GM12864 (cell line): ENCODE data around the gene DRGX.

Experiments used
- DNase-seq: peaks from one replicate; pipeline ENCODE4 v3.0.0-alpha.2; 2011; ENCODE audit warnings: low read depth
- H3K4me3 ChIP-seq: 2 replicates; pipeline ENCODE4 v1.5.1; 2011; ENCODE audit warnings: mild to moderate bottlenecking, low read depth, low read length, control low read depth
- TF ChIP-seq, protein P1 (sequence below): IDR thresholded peaks from 2 replicates; pipeline ENCODE4 v1.5.1; 2011; ENCODE audit warnings: low read depth, mild to moderate bottlenecking, moderate library complexity, low read length, control low read depth, inconsistent platforms; ENCODE audit errors: missing control alignments

The DRGX gene

GRCh38 chr10:49323896-49324270 is 72.0 kb downstream of the DRGX start:
- no peak overlapping the region for H3K4me3 ChIP-seq
- no peak for DNase-seq
- TF ChIP-seq, protein P1, sequence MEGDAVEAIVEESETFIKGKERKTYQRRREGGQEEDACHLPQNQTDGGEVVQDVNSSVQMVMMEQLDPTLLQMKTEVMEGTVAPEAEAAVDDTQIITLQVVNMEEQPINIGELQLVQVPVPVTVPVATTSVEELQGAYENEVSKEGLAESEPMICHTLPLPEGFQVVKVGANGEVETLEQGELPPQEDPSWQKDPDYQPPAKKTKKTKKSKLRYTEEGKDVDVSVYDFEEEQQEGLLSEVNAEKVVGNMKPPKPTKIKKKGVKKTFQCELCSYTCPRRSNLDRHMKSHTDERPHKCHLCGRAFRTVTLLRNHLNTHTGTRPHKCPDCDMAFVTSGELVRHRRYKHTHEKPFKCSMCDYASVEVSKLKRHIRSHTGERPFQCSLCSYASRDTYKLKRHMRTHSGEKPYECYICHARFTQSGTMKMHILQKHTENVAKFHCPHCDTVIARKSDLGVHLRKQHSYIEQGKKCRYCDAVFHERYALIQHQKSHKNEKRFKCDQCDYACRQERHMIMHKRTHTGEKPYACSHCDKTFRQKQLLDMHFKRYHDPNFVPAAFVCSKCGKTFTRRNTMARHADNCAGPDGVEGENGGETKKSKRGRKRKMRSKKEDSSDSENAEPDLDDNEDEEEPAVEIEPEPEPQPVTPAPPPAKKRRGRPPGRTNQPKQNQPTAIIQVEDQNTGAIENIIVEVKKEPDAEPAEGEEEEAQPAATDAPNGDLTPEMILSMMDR, result no peak

GRCh38 chr10:49323171-49323895 is 72.6 kb downstream of the DRGX start:
- DNase-seq, result no peak
- H3K4me3 ChIP-seq, result no peak overlapping the region
- TF ChIP-seq, protein P1, result no peak

- no peak overlapping the region for H3K4me3 ChIP-seq
Observed at GRCh38 chr10:49322371-49323170, 73.3 kb downstream of the DRGX start.

DNA sequence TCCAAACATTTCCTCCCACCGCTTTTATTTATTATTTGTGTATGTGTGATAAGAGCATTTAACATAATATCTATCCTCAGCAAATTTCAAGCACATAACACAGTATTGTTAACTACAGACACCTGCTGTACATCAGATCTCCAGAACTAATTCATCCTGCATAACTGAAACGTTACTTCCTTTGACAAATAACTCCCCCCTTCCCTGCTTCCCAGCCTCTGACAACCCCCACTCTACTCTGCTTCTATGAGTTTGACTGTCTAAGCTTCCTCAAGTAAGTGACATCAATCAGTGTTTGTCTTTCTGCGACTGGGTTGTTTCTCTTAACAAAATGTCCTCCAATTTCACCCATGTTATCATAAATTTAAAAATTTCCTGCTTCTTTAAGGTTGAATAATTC is 74.9 kb downstream of the DRGX start:
- TF ChIP-seq, protein P1, result no peak
- DNase-seq, result no peak

More at GRCh38 chr10:49322371-49323170, 73.3 kb downstream of the DRGX start:
- TF ChIP-seq, protein P1, result no peak
- DNase-seq, result no peak

DNA sequence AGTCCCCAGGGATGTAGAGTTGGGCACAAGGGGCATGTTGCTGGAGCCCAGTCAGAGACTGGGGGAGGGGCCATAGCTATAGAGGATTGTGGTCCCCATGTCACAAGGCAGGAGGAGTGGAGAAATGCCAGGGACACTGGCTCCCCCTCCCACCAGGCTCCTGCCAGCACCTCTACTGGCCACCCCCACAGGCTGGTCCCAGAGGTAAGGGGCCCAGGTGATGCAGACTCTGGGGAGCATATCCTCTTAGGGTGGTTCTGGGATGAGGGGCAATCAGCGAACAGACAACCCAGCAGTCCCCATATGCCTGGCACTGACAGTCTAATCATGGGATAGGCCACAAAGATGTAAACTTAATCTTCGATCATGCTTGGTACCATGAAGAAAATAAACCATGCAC is 75.7 kb downstream of the DRGX start:
- TF ChIP-seq, protein P1, result no peak
- no peak overlapping the region for H3K4me3 ChIP-seq
- DNase-seq, result no peak

More for the DNA sequence above, 74.9 kb downstream of the DRGX start:
- H3K4me3 ChIP-seq, result no peak overlapping the region

GRCh38 chr10:49319206-49319605 is 76.7 kb downstream of the DRGX start:
- DNase-seq, result no peak
- TF ChIP-seq, protein P1, result no peak
- no peak overlapping the region for H3K4me3 ChIP-seq

DNA sequence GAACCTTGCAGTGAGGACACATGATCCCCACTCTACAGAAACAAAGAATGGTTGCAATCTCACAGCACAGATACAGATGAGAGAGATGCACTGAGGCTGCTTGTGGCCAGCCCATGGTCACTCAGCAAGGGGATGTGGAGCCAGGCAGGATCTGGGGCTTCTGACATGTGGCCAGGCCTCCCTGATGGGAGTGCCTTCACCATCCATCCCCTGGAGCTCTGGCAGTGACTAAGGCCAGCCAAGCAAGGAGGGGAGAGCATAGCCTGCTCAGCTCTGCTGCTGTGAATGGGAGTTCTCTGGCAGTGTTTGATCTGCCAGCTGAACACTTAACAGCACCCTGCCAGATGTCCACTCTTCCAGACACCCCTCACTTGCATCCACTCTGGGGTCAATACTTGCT is 77.1 kb downstream of the DRGX start:
- H3K4me3 ChIP-seq, result no peak overlapping the region
- TF ChIP-seq, protein P1, result no peak
- no peak for DNase-seq
